A549 treated with GW870086 at 1 μM for 4 hours (cell line): ENCODE data around the gene UGT2B11. TPM values are rescaled to one million over a fixed set of nuclear protein-coding genes. Genes with fewer than 3 reads are reported as not detected.

Experiments
- total RNA-seq: library from RNA; stranded (reverse); fragments of 200-300 nt; extraction: Qiagen RNA extraction; gene quantifications from 5 replicates; pipeline ENCODE4 v1.2.3, GENCODE V29; 2022; ENCODE audit warnings: low read depth

The UGT2B11 gene
- 0.08 to 0.21 TPM (median 0.14 TPM) in 4 of 5 replicates, not detected in the other for total RNA-seq

DNA sequence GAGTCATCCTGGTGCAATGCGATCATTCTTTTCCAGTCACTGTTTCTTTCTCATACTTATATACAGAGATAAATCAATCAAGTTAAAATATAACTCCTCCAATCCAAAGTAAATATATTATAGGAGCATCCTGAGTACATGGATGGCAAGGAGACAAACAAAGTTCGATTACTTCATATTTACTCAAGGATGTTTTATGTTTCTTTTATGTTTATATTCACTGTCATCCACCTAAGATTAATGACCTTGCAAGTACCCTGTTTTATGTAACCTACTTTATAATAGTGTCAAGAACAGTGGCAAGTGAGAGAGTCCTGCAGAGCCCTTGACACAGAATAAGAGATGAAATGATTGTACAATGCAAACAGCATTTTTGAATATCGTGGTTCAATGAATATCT, at the start of gene UGT2B11:
UGT2B11 (minus strand) TSS at position 33 of the 400 bp plus-strand sequence; CDS start at position 7, 26 bp downstream.

Other genes with a start within 250 kb of the UGT2B11 start
- 0.15 to 0.37 TPM (median 0.19 TPM) in 5 replicates for gene UGT2B7, start 118.3 kb downstream of the UGT2B11 start, total RNA-seq
- not detected in 5 replicates for gene UGT2B28, start 65.7 kb upstream of the UGT2B11 start, total RNA-seq